Measurements from ENCODE around the gene IKZF2.

The IKZF2 gene

DNA sequence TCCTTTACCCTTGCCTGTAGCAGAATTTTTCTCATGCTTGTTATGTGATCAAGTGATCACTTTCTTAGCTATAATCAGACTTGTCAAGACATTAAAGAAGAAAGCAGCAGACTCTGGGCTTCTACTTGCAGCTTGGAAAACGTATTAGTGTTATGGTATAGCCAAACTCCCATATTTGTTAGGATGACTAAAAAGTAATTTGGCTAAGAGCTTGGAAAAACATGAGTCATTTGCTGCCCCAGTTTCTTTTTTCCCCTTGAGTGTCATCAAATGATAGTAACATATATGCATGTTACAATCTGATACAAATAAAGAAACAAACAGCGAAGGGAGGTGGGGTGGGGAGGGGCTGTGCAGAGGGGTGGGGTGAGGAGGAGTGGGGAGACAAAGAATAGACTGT lies 155.5 kb downstream of the IKZF2 start:
- DNase-seq = no peak

DNA sequence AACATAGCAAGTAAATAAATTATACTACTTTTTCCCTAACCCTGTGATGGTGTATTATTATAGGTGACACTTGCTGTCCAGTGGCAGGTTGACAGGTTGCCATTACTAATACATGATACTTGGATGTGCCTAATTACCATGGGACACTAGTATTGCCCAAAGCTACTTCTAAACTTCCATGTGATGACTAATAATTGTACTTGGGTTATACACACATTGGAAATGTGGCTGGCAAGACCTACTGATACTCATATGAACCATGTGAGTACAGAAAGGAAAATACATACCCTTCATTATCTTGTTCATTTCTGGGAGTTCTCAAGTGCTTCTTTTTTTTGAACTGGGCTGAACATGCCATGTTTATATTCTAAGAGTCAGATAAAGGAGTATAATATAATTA lies 156.4 kb downstream of the IKZF2 start:
- no peak for DNase-seq

DNA sequence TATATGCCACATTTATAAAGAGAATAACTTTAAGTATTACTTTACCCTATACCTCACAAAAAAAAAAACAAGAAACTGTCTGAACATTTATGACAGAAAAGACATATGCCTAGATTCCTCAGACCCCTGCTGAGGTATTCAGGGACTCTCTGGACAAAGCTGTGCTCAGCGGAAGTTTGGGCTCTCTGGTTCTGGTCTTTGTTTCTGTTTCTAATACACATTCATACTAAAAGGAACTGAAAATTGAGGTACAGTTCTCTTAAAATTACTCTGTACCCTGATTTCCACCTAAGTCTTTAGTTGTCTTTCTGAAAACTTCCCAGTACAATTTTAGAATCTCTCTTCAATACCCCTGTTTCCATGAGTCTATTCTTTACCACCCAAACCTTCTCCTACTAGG lies 160.3 kb downstream of the IKZF2 start:
- DNase-seq = no peak

DNA sequence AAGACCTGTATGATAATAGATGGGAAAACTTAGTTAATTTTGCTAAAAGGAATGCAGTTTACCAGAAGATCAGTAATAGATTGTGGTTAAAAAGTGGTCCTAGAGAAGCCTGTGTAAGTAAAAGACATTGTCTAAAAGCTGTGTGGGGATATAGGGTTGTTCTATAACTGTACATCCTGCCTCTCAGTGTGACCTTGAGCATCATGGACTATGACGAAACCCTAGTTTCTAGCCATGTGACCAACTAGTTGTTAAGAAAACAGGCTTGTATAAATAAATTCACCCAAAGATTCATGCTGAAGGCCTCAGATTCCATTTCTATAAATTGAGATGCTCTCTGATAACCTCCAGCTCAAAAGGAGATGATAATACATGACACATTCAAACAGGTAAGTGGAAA lies 160.7 kb downstream of the IKZF2 start:
- DNase-seq = no peak

DNA sequence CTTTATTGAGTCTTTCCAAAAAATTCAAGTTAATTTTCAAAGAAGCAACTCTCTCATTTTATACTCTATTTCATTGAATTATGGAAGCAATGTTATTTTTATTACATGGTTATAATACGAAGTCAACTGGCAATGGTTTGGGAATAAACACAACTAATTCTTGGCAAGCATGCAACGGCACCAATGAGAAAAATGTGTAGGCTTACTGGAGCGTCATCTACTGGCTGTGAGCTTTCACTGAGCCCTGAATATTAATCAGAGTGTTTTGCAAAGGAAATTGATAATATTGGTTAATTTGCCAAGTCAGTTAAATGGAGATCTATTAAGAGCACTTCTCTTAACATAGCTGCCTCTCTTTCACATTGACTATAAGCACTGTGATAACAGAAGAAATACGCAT lies 163.9 kb downstream of the IKZF2 start:
- DNase-seq = no peak

DNA sequence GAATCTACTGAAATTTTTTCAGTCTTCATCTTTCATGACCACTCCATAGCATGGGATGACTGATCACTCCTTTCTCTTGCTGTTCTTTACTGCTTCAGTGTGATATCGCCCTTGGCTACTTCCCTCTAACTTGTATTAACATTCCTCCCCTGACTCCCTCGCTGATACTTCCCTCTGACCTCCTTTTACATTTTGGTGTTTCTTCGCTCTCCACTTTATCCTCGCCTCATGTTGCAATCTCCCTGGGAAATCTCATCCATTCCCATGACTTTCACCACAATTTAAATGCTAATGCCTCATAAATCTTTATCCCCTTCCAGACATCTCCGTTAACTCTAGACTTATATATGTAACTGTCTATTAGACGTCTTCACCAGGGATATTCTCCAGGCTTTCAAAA lies 167.3 kb downstream of the IKZF2 start:
- no peak for DNase-seq

DNA sequence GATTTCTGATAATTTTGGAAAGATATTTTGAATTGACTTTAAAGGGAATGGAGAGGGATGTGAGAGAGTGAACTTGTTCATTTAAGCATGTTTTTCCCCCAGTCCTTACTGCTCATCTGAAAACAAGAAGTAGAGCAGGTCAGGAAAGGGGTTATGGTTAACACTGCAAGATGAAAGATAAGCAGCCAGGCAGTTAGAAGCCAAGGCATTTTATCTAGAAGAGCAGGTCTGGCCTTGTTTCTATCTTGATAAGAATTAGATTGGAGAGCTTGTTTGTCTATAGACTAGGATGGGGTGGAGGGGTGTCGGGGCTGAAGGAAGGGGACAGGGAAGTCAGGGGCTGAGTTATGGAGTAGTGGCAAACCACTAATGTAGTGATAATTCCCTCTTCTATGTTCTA lies 171.6 kb downstream of the IKZF2 start:
- no peak for DNase-seq

DNA sequence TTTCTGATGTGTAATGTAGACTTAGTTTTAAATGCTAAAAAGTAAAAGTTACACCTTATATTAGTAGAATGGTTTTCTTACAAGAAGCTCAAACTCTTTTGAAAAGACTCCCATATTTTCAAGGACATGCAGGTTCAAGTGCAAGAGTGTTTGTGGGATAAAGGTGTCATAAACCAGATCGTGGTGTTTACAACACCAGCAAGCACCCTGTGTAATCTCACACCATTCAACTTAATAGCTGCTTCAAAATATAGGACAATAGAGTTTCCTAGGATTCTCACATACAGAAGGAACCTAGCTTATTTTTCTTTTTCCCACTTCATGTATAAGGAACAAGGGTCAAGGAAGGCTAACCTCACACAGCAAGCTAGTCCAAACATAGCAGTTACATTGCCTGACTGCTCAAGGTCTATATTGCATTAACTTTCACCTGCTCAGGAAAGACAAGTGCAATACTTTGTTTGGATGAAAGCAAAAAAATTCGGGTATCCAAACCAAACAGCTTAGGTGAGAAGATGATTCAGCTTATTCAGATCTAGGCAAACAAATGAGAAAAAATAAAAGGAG lies 172.3 kb downstream of the IKZF2 start:
- DNase-seq = no peak

DNA sequence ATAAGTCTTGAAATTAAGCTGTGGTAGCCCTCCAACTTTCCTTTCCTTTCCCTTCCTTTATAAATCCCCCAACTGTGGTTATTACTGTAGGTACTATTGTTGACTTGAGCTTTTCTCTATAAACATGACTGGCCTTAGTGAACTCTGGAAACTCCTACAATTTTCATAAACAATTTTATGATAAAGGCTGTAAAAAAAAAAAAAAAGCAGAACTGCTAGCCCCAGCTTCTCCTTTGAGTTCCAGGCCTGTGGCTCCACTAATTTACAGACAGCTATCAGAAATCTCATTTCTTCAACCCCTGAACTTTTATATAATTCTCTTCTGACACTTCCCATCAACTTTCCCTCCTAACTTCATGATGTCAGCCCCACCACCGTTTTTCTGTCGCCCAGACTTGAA lies 174.3 kb downstream of the IKZF2 start:
- no peak for DNase-seq

DNA sequence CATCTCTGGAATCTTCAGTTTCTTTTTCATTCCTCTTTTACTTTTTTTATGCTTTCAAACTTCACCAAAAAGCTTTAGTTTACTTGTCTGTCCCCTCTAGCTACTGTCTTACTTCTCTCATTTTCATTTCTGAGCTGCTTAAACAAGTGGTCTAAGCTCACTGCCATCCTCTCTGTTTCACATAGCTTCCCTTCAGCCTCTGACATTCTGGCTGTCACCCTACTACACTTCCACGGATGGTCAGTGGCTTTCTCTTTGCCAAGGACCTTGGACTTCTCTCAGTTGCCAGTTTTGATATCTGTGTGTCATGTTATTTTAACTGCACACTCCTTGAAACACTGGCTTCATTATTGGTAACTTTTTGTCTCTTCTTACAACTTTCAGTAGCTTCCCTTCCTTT lies 176.1 kb downstream of the IKZF2 start:
- no peak for DNase-seq

DNA sequence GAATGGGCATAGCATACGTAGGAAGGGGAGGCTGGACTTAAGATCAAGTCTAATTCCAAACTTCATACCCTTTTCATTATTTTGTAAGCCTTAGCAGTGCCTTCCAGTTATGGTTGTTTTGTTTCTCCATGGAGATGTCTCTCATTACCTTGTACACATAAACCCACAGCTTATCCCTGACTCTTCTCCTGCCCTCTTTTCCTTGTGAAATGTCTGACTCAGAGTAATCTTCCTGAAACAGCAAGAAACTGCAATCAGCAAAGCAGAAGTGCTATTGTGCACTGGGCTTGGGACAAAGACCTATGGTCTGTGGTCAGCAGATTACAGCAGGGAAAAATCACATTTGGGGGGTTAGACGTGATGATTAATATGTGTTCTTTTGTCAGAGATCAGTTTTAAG lies 176.7 kb downstream of the IKZF2 start:
- no peak for DNase-seq

DNA sequence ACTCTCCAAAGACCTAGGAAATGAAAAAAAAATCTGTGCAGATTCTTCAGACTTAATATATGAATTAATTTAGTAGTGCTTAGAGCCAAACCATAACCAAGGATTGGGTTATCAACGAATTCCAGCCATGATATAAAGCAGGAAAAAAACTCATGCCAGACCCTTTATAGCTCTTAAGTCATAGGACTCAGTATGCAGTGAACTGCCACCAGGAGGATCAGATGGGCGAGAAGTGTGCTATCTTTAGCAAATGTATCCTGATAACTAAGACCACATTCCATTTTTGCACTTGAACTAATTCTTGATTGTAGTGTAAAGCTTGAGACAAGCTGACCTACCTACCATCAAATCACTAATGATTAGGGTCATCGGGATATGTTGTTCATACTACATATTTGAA lies 178.1 kb downstream of the IKZF2 start:
- no peak for DNase-seq

DNA sequence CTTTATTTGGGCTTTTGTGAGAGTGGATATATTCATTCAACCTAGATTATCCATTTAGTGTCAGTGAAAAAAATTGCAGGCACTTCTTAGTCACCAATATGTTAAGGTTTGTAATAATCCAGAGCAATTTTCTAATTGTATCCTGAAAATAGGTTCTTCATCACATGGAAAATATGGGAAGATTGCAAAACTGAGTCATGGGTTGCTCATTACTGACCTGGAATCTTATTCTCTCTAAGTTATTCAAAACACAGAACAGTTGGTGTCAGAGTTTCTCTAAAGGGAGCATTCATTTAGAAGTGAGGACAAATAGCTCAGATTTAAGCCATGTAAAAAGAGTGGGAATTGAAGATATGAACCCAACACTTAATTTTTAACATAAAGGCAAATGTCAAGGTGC lies 181.3 kb downstream of the IKZF2 start:
- no peak for DNase-seq

DNA sequence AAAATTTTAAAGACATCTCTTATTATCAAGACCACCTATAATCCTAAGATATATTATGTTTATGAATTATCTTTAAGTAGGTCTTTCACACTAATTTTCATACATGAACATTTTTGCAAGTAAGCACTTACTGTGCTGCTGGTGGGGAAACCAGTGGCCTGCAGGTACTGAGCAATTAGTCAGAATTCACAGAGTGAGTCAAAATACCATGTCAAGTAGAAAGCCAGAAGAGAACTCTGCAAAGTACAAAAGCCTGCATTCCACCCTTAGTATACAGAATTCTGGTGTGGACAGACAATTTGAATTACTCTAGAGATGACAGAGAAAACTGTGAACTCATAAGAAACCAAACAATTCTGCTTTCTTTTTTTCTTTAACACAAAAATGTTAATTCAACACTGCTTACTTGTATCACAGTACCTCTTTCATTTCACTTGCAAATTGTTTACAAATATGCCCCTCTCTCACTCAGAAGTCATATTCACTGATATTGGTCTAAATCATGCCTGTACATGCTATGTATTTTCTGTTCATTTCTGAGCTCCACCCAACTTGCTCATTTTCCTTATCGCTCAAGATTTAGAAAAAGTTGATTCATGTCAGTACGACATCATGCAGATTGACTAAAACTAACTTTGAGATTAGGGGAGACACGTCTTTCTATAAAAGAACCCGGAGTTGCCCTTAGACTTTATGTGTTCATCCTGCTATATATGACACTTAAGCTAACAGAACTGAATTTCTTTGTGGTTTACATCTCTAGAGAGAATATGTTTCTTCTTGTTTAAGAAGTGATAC lies 182.9 kb downstream of the IKZF2 start:
- no peak for DNase-seq

DNA sequence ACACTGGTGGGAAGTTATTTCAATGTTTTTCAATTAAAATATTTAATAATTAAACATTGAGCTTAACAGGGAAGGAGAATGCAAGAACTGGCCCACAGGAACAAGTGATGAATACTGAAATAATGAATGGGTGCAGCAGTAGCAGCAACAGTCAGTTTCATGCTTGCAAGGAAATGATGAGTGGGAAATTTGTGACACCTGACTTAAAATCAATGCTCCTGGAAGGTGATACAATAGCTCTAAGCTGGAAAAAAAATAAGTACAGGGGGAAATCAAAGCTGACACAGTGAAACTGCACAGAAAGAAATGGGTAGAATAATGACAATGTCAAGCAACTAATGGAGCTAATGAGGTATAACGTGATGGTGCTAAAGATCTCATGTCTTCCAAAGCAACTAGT lies 184.5 kb downstream of the IKZF2 start:
- no peak for DNase-seq

DNA sequence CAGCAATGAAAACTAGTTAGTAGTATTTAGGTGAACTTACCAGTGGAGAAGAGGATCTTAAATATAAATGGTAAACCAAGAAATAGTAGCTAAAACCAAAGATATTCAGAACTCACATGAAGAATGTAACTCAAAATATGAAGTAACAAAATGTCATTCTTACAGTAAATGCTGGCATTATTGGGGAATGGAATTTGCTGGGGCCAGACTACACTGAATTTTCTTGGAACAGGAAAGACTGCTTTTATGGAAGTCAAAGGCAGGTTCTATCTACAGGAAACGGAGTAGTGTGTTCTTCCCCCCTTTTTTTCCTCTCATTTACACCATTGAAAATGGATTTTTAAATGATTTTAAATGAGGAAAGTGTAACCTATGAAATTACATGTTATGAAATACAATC lies 188.7 kb downstream of the IKZF2 start:
- no peak for DNase-seq

DNA sequence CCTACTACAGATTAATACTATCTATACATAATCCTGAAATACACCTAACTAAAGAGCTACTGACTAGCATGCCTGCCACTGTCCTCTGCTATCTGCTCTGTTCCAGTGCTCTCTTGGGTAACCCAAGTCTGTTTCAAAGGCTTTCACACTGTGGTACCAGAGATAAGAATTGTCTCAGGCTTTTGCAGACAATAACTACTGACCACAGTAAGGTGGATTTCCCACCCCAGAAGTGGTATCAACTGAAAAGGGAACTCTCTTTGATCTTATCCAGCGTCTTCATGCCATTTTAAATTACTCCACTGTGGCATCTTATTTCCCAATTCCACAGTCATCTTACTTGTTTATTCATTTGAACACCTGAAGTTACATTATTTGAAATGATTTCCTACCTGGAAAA lies 190.2 kb downstream of the IKZF2 start:
- DNase-seq = no peak

DNA sequence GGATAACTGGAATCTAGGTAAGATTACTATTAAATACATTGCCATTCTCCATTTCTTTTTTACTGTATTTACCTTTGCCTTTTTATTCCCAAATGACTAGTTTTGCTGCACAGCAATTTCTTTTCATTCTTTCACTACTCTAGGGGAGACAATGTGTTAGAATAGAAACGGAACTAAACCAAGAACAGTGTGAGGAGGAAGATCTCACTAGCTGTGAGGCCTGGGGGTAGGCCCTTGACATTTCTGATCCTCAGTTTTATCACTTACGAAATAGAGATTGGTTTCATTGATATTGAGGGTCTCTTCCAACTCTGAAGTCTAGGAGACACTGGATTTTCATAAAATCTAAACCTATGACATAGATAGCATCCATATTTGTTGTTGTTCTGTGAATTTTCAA lies 191.1 kb downstream of the IKZF2 start:
- no peak for DNase-seq

DNA sequence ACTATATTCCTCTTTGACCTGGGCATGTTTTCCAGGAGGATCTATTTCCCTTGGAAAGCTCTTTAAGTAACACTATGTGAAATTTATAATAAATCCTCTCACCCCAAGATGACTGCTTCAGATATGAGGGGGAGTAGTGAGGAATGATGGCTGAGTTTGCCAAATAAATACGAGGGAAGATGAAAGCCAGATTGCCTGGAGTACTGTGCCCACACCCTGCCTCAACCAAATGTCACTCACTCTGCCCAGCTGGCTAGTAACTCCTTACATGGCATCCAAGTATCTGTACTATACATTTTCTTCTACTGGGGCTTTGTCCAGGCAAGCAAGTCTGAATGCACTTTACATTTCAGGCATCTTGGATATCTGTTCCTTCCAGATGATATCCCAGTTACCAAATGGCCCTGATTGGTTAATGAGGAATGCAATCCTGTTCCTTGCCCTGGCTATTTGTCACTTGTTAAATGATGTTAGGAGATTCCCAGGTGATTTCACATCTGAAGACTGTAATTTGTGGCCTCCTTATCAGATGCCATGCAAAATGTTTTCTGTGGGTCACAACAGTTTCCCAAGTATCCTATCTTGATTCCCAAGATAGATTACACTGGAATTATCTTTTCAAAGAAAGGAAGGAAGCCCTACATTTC lies 191.8 kb downstream of the IKZF2 start:
- no peak for DNase-seq

DNA sequence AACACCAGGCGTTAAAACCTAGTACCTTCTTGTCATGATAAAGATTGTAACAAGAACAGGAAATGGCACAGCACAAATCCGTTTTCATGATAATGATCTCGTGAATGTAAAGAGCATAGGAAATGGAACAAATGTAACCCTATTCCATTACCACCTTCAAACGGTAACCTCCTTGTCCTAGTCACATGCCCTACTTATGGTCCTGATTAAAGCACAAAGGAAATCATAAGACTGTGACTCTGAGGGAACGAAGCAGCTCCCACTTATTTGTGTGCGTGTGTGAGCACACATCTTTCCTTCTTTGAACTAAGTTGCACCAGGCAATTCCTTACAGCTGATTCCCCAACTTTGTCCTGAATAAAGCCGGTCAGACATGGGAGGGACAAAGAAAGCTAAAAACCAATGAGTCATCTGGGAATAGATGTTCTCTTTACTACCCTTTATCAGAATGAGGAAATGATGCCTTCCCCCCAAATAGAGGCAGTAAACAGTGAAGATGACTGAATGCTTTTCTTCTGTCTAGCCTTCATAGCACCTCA lies 192.6 kb downstream of the IKZF2 start:
- DNase-seq = no peak

DNA sequence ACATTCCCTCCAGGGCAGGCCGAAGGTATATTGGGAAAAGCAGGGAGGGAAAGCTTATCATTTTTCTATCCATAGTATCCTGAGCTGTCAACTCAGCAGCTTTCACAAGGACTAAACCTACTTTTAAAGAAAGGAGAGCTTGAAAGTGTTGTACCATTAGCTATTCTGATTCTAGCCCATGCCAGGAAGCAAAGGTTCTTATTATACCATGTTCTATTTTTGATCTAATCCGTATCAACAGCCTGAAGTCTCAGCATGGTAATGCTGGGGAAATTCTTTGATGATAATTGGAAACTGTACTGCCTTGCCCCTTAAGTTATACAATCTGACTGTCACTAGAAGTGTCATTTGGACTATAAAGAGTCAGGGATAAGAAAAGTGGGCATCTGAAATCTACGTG lies 193.3 kb downstream of the IKZF2 start:
- no peak for DNase-seq

DNA sequence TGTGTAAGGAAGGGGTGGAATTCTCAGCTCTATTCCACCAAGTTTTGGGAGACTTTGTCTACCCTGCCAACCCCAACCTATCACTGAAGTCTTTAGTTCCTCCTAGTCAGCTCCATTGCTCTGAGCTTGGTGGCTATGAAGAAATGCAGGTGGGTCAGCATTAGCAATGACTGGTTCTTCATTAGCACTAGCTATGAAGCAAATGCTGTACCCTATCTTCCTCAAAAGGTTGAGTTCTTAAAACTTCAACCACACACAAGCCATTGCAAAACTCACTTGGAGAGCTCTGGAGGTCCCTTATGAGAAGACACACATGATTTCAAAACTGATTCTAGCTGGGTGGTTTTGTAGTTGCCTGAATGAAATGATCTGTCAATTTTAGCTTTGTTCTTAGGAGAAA lies 193.8 kb downstream of the IKZF2 start:
- DNase-seq = no peak

DNA sequence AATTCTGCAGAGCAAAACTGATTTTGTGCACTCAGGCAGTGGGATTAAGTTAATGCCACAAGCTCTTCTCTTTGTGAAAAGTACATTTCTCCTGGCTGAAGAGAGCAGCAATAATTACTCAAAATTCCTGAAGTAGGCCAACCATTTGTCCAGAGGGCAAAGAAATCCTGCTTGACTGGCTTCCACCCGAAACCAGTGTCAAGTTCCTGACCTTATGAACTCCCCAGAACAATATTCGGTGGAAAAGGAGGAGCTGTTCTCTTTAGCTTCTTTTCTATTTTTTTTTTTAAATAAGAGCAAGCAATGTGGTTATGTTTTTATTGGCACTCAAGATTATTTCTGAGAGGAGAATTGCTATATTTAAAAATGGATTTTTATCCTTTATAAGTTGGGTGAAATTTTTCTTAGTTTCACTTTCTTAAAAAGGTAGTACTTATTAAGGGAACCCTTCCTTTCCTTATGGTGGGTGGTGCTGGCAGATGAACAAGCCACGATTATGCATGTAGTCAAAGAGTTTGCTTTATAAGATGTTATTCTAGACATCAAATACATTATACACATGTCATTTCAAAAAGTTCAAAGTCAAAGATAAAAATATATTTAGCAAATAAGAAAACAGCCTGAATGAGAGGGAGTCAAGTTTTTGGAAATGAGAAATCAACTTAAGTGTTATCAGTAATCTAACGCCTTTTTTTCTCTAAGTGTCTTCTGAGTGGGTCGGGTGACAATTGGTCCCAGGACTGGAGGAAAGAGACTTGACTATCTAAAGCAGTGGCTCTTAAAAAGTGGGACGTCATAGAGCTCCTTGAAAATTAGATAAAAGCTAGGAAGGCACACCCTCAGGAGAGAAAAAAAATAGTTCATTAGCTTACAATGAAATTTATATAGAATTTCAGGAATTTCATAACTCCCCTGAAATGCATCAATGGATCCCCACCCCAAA lies 194.5 kb downstream of the IKZF2 start:
- DNase-seq = no peak

Data from stimulated activated naive CD4-positive, alpha-beta T cell treated with Interleukin-2 at 50 U/mL for 16 hours (primary cell).